Neural progenitor cell (in vitro differentiated cells): ENCODE results near the gene SLC2A9. TPM values are rescaled to one million over a fixed set of nuclear protein-coding genes. Genes with fewer than 3 reads are reported as not detected.

Experiments
- DNase-seq: peaks from one replicate; pipeline ENCODE4 v3.0.0-alpha.2; 2016; ENCODE audit warnings: low spot score
- H2AFZ ChIP-seq: fragments of 200-600 bp; sonication (generic); replicated peaks from 2 replicates; pipeline ENCODE4 v1.6.1; 2016; ENCODE audit warnings: antibody characterized with exemption
- H3F3A ChIP-seq: fragments of 200-600 bp; sonication (generic); 2 replicates; pipeline ENCODE4 v1.6.1; 2016; ENCODE audit warnings: antibody characterized with exemption, low read depth
- H3K27ac ChIP-seq: fragments of 200-600 bp; sonication (generic); 2 replicates; pipeline ENCODE4 v1.5.1; 2016; ENCODE audit warnings: mild to moderate bottlenecking
- H3K27me3 ChIP-seq: fragments of 200-600 bp; sonication (generic); 2 replicates; pipeline ENCODE4 v1.6.1; 2016; ENCODE audit warnings: mild to moderate bottlenecking, moderate library complexity
- H3K36me3 ChIP-seq: fragments of 200-600 bp; sonication (generic); 2 replicates; pipeline ENCODE4 v1.5.1; 2016
- H3K4me1 ChIP-seq: fragments of 200-600 bp; sonication (generic); 2 replicates; pipeline ENCODE4 v1.6.1; 2016; ENCODE audit warnings: mixed run types
- H3K4me2 ChIP-seq: fragments of 200-600 bp; sonication (generic); 2 replicates; pipeline ENCODE4 v1.6.1; 2016
- H3K4me3 ChIP-seq: fragments of 200-600 bp; sonication (generic); 2 replicates; pipeline ENCODE4 v1.5.1; 2016
- H3K79me2 ChIP-seq: fragments of 200-600 bp; sonication (generic); 2 replicates; pipeline ENCODE4 v1.6.1; 2016; ENCODE audit warnings: low read depth
- H3K9ac ChIP-seq: fragments of 200-600 bp; sonication (generic); 2 replicates; pipeline ENCODE4 v1.6.1; 2016
- H3K9me3 ChIP-seq: fragments of 200-600 bp; sonication (generic); 2 replicates; pipeline ENCODE4 v1.5.1; 2016; ENCODE audit warnings: low read depth
- H4K20me1 ChIP-seq: fragments of 200-600 bp; sonication (generic); 2 replicates; pipeline ENCODE4 v1.6.1; 2016; ENCODE audit warnings: low read depth
- H3K27ac Mint-ChIP-seq: 3 replicates; pipeline ENCODE4 v1.8.0; 2021; ENCODE audit warnings: mixed read lengths
- H3K27me3 Mint-ChIP-seq: 2 replicates; pipeline ENCODE4 v1.8.0; 2022; ENCODE audit warnings: low read depth, mild to moderate bottlenecking, inconsistent platforms, moderate library complexity, mixed read lengths; ENCODE audit not compliant: insufficient read depth
- H3K36me3 Mint-ChIP-seq: 3 replicates; pipeline ENCODE4 v1.8.0; 2021; ENCODE audit warnings: mixed read lengths
- H3K4me1 Mint-ChIP-seq: 3 replicates; pipeline ENCODE4 v1.8.0; 2021; ENCODE audit warnings: mixed read lengths
- H3K4me3 Mint-ChIP-seq: 3 replicates; pipeline ENCODE4 v1.8.0; 2021; ENCODE audit warnings: mild to moderate bottlenecking, moderate library complexity, mixed read lengths
- H3K9me3 Mint-ChIP-seq: 3 replicates; pipeline ENCODE4 v1.8.0; 2020; ENCODE audit warnings: mixed read lengths
- CTCF ChIP-seq: fragments of 200-600 bp; sonication (generic); IDR thresholded peaks from 2 replicates; pipeline ENCODE4 v1.5.1; 2017; ENCODE audit warnings: antibody characterized with exemption, mild to moderate bottlenecking
- EZH2 ChIP-seq: fragments of 200-600 bp; sonication (generic); IDR thresholded peaks from 2 replicates; pipeline ENCODE4 v1.6.1; 2017; ENCODE audit warnings: antibody characterized with exemption, mild to moderate bottlenecking, moderate library complexity
- EZH2phosphoT487 ChIP-seq: fragments of 200-600 bp; sonication (generic); IDR thresholded peaks from 2 replicates; pipeline ENCODE4 v1.6.1; 2017; ENCODE audit warnings: antibody characterized with exemption
- total RNA-seq: library from RNA; depleted of rRNA; stranded (reverse); fragments of >200 nt; gene quantifications from 2 replicates; pipeline ENCODE4 v1.2.3, GENCODE V29; 2015; ENCODE audit warnings: low replicate concordance

The SLC2A9 gene
- total RNA-seq, 1 donor from 2014 or later: not detected

GRCh38 chr4:10058371-10058770 is 37.1 kb upstream of the SLC2A9 start:
- no peak for DNase-seq
- peaks cover 6% of the 10 kb centered on the region for H4K20me1 ChIP-seq
- H2AFZ ChIP-seq: no peak overlapping the region
- no peak overlapping the region for H3K27ac ChIP-seq
- H3K36me3 ChIP-seq: no peaks in the 10 kb centered on the region
- peaks cover 14% of the 10 kb centered on the region for H3K4me1 ChIP-seq
- H3K9me3 ChIP-seq: no peaks in the 10 kb centered on the region
- Mint-ChIP-seq H3K27me3 (peaks cover 3% of the 10 kb centered on the region), H3K9me3 (peaks cover 2% of the 10 kb centered on the region), H3K36me3 (no peaks in the 10 kb centered on the region), H3K4me3 (no peak overlapping the region), H3K4me1 (peaks cover 23% of the 10 kb centered on the region), H3K27ac (no peak overlapping the region)
- no peak for TF ChIP-seq CTCF
- TF ChIP-seq EZH2phosphoT487: no peak
- TF ChIP-seq EZH2: no peak
- H3K79me2 ChIP-seq: no peaks in the 10 kb centered on the region
- no peak overlapping the region for H3K4me3 ChIP-seq
- H3K4me2 ChIP-seq: no peak overlapping the region
- H3K27me3 ChIP-seq: no peaks in the 10 kb centered on the region
- H3F3A ChIP-seq: peaks cover 9% of the 10 kb centered on the region
- no peak overlapping the region for H3K9ac ChIP-seq

- no peak overlapping the region for H3K4me2 ChIP-seq
- DNase-seq: no peak
- H3K36me3 ChIP-seq: no peaks in the 10 kb centered on the region
- H3K27ac ChIP-seq: no peak overlapping the region
- no peak overlapping the region for H2AFZ ChIP-seq
- H3K4me3 Mint-ChIP-seq: no peak overlapping the region
- H3K27me3 Mint-ChIP-seq: peaks cover 10% of the 10 kb centered on the region
- no peaks in the 10 kb centered on the region for H3K79me2 ChIP-seq
- peaks cover 10% of the 10 kb centered on the region for H3K4me1 ChIP-seq
- H3F3A ChIP-seq: no peaks in the 10 kb centered on the region
- no peak overlapping the region for H3K27ac Mint-ChIP-seq
- H3K36me3 Mint-ChIP-seq: no peaks in the 10 kb centered on the region
- H3K27me3 ChIP-seq: no peaks in the 10 kb centered on the region
- TF ChIP-seq CTCF (no peak), EZH2phosphoT487 (no peak), EZH2 (no peak)
- H3K9me3 ChIP-seq: no peaks in the 10 kb centered on the region
- H3K4me1 Mint-ChIP-seq: peaks cover 20% of the 10 kb centered on the region
- H3K9me3 Mint-ChIP-seq: peaks cover 2% of the 10 kb centered on the region
- H3K4me3 ChIP-seq: no peak overlapping the region
- no peaks in the 10 kb centered on the region for H4K20me1 ChIP-seq
- no peak overlapping the region for H3K9ac ChIP-seq
Observed at GRCh38 chr4:10057023-10057395, 35.7 kb upstream of the SLC2A9 start.

GRCh38 chr4:10056334-10057022 is 35.2 kb upstream of the SLC2A9 start:
- Mint-ChIP-seq H3K4me3 (no peak overlapping the region), H3K36me3 (no peaks in the 10 kb centered on the region), H3K27ac (peak overlapping the region; percentile 8), H3K9me3 (peaks cover 2% of the 10 kb centered on the region), H3K4me1 (peaks cover 23% of the 10 kb centered on the region), H3K27me3 (peaks cover 10% of the 10 kb centered on the region)
- Histone ChIP-seq H4K20me1 (no peaks in the 10 kb centered on the region), H3K27me3 (no peaks in the 10 kb centered on the region), H3F3A (no peaks in the 10 kb centered on the region), H3K4me1 (peaks cover 14% of the 10 kb centered on the region), H3K36me3 (no peaks in the 10 kb centered on the region), H3K9ac (no peak overlapping the region), H2AFZ (no peak overlapping the region), H3K4me2 (no peak overlapping the region), H3K9me3 (no peaks in the 10 kb centered on the region), H3K79me2 (no peaks in the 10 kb centered on the region), H3K4me3 (no peak overlapping the region), H3K27ac (no peak overlapping the region)
- TF ChIP-seq CTCF (no peak), EZH2 (no peak), EZH2phosphoT487 (no peak)
- no peak for DNase-seq
